ENCODE data around the gene ADPRH. TPM values are rescaled to one million over a fixed set of nuclear protein-coding genes. Genes with fewer than 3 reads are reported as not detected.

Gene ADPRH
- total RNA-seq, 4 donors from 2014 or later: 0.66 to 5.1 (median 2.9) TPM

GRCh38 chr3:119599558-119600174 is 20.4 kb downstream of the ADPRH start:
- WGBS, 2 donors: 84 to 87% methylated on average over 6 of the region's 6 CpGs
- Histone ChIP-seq H3K27ac (no peak overlapping the region), H3K9me3 (no peaks in the 10 kb centered on the region), H3K4me1 (peaks cover 0 to 15% (median 6%) of the 10 kb centered on the region in 3 donors), H3K4me3 (no peak overlapping the region), H3K36me3 (no peaks in the 10 kb centered on the region), H3K27me3 (no peaks in the 10 kb centered on the region)
- no peak for TF ChIP-seq POLR2A (IDR thresholded peaks at IDR 0.05)
- TF ChIP-seq CTCF (IDR thresholded peaks at IDR 0.05): no peak
- intact Hi-C loops (cut with DNase I): no loop called here
- no peak for DNase-seq

GRCh38 chr3:119600732-119601131 is 21.4 kb downstream of the ADPRH start:
- Histone ChIP-seq H3K36me3 (no peaks in the 10 kb centered on the region), H3K27ac (no peak overlapping the region), H3K4me3 (no peak overlapping the region), H3K9me3 (no peaks in the 10 kb centered on the region), H3K27me3 (no peaks in the 10 kb centered on the region), H3K4me1 (peaks cover 0 to 13% (median 6%) of the 10 kb centered on the region in 3 donors)
- TF ChIP-seq POLR2A (IDR thresholded peaks at IDR 0.05) (no peak), CTCF (IDR thresholded peaks at IDR 0.05) (peak in 2 of 6 experiments; percentile 34 to 46)
- intact Hi-C loops (cut with DNase I): no loop called here
- WGBS, 2 donors: 57 to 60% methylated on average over 2 to 5 of the region's 5 CpGs
- no peak for DNase-seq

- H3K4me3 ChIP-seq: no peak overlapping the region
- H3K27me3 ChIP-seq: no peaks in the 10 kb centered on the region
- 76 to 86% methylated on average over 2 to 3 of the region's 3 CpGs for WGBS, 2 donors
- DNase-seq: no peak
- no peaks in the 10 kb centered on the region for H3K36me3 ChIP-seq
- TF ChIP-seq POLR2A (IDR thresholded peaks at IDR 0.05) (no peak), CTCF (IDR thresholded peaks at IDR 0.05) (no peak)
- H3K9me3 ChIP-seq: no peaks in the 10 kb centered on the region
- peaks cover 0 to 9% (median 6%) of the 10 kb centered on the region in 3 donors for H3K4me1 ChIP-seq
- intact Hi-C loops (cut with DNase I): no loop called here
- H3K27ac ChIP-seq: no peak overlapping the region
Observed at GRCh38 chr3:119601154-119601553, 21.9 kb downstream of the ADPRH start.

- Histone ChIP-seq H3K27me3 (no peaks in the 10 kb centered on the region), H3K27ac (no peak overlapping the region), H3K36me3 (no peaks in the 10 kb centered on the region), H3K4me3 (no peak overlapping the region), H3K9me3 (no peaks in the 10 kb centered on the region), H3K4me1 (peaks cover 0 to 4% (median 0%) of the 10 kb centered on the region in 3 donors)
- no peak for TF ChIP-seq CTCF (IDR thresholded peaks at IDR 0.05)
- TF ChIP-seq POLR2A (IDR thresholded peaks at IDR 0.05): no peak
- 44% methylated on average over 1 of the region's 1 CpG for WGBS, 2 donors
- DNase-seq: no peak
- intact Hi-C loops (cut with DNase I): no loop called here
Observed at GRCh38 chr3:119602676-119603075, 23.4 kb downstream of the ADPRH start.

- Histone ChIP-seq H3K27ac (no peak overlapping the region), H3K9me3 (no peaks in the 10 kb centered on the region), H3K27me3 (no peaks in the 10 kb centered on the region), H3K4me3 (no peak overlapping the region), H3K36me3 (no peaks in the 10 kb centered on the region), H3K4me1 (no peaks in the 10 kb centered on the region)
- no CpG with 5 or more reads among the region's 1 CpG for WGBS, 2 donors
- intact Hi-C loops (cut with DNase I): no loop called here
- no peak for TF ChIP-seq CTCF (IDR thresholded peaks at IDR 0.05)
- no peak for TF ChIP-seq POLR2A (IDR thresholded peaks at IDR 0.05)
- no peak for DNase-seq
Observed at GRCh38 chr3:119604878-119605277, 25.6 kb downstream of the ADPRH start.

Data from esophagus squamous epithelium (tissue), 5 donors.